ENCODE measurements around the gene KANSL3. TPM values are rescaled to one million over a fixed set of nuclear protein-coding genes. Genes with fewer than 3 reads are reported as not detected.
"Not testable (repeated sequence)": the region's sequence is repeated elsewhere in the genome, so short reads cannot be mapped to it uniquely, and the experiment has no call there.

Gene KANSL3
- total RNA-seq, 1 experiment from 2014 or later, result 32.7 TPM

- no peak for DNase-seq (ENCODE audit: low spot score)
These were observed 17.4 kb upstream of the KANSL3 start for GRCh38 chr2:96655526-96655925.

- DNase-seq (ENCODE audit: low spot score), result not testable (repeated sequence)
These were observed 16.7 kb upstream of the KANSL3 start for GRCh38 chr2:96654791-96655190.

GRCh38 chr2:96651793-96652192 is 13.7 kb upstream of the KANSL3 start:
- DNase-seq (ENCODE audit: low spot score), result no peak

- no peak for DNase-seq (ENCODE audit: low spot score)
These were observed 11.2 kb upstream of the KANSL3 start for GRCh38 chr2:96649342-96649741.

GRCh38 chr2:96648306-96648930 is 10.3 kb upstream of the KANSL3 start:
- no peak for DNase-seq (ENCODE audit: low spot score)

GRCh38 chr2:96647681-96648080 is 9.6 kb upstream of the KANSL3 start:
- no peak for DNase-seq (ENCODE audit: low spot score)

- peak; percentile 66 for DNase-seq (ENCODE audit: low spot score)
These were observed 4.7 kb upstream of the KANSL3 start, which contains the start of gene FER1L5 for GRCh38 chr2:96642564-96643360. TSS of gene FER1L5 (plus strand) at chr2:96642764. CDS start at chr2:96642837, 73 bp downstream.

- DNase-seq (ENCODE audit: low spot score), result peak; percentile 81
These were observed 548 bp downstream of the KANSL3 start for GRCh38 chr2:96637385-96638143.

GRCh38 chr2:96636551-96637171 is 1.5 kb downstream of the KANSL3 start:
- DNase-seq (ENCODE audit: low spot score), result no peak

- no peak for DNase-seq (ENCODE audit: low spot score)
These were observed 4.5 kb downstream of the KANSL3 start for GRCh38 chr2:96633641-96634040.

- DNase-seq (ENCODE audit: low spot score), result peak; percentile 44
These were observed 6.2 kb downstream of the KANSL3 start for GRCh38 chr2:96631804-96632435.

GRCh38 chr2:96626553-96626942 is 11.6 kb downstream of the KANSL3 start:
- no peak for DNase-seq (ENCODE audit: low spot score)

- DNase-seq (ENCODE audit: low spot score), result no peak
These were observed 12.2 kb downstream of the KANSL3 start for GRCh38 chr2:96625571-96626552.

GRCh38 chr2:96623116-96623515 is 15.0 kb downstream of the KANSL3 start:
- no peak for DNase-seq (ENCODE audit: low spot score)

- DNase-seq (ENCODE audit: low spot score), result no peak
These were observed 15.6 kb downstream of the KANSL3 start for GRCh38 chr2:96622544-96622943.

- no peak for DNase-seq (ENCODE audit: low spot score)
These were observed 19.4 kb downstream of the KANSL3 start for GRCh38 chr2:96618596-96619283.

- DNase-seq (ENCODE audit: low spot score), result no peak
These were observed 21.1 kb downstream of the KANSL3 start for GRCh38 chr2:96617012-96617411.

- DNase-seq (ENCODE audit: low spot score), result no peak
These were observed 21.6 kb downstream of the KANSL3 start for GRCh38 chr2:96616535-96616934.

- no peak for DNase-seq (ENCODE audit: low spot score)
These were observed 22.0 kb downstream of the KANSL3 start for GRCh38 chr2:96616128-96616527.
